Trophoblast cell (in vitro differentiated cells and primary cell): ENCODE results near the gene LCN10.

Source experiments
- DNase-seq, 2 donors: peaks; one replicate each; pipeline ENCODE4 v3.0.0-alpha.2; 2016
- H2AFZ ChIP-seq: 2 replicates; pipeline ENCODE4 v1.6.1; 2013; ENCODE audit warnings: low read length, moderate library complexity, mild to moderate bottlenecking; ENCODE audit not compliant: insufficient read depth, poor library complexity
- H2AK5ac ChIP-seq: 2 replicates; pipeline ENCODE4 v1.6.1; 2013; ENCODE audit warnings: mild to moderate bottlenecking, low read length
- H2BK120ac ChIP-seq: 2 replicates; pipeline ENCODE4 v1.6.1; 2013; ENCODE audit warnings: low read length, mild to moderate bottlenecking, moderate library complexity; ENCODE audit not compliant: insufficient read depth, poor library complexity
- H2BK12ac ChIP-seq: 2 replicates; pipeline ENCODE4 v1.6.1; 2013; ENCODE audit warnings: mild to moderate bottlenecking, low read length, moderate library complexity
- H2BK5ac ChIP-seq: 2 replicates; pipeline ENCODE4 v1.6.1; 2013; ENCODE audit warnings: low read length, low read depth, moderate library complexity, mild to moderate bottlenecking; ENCODE audit not compliant: poor library complexity
- H3K14ac ChIP-seq: 2 replicates; pipeline ENCODE4 v1.6.1; 2013; ENCODE audit warnings: mild to moderate bottlenecking, low read length
- H3K18ac ChIP-seq: 2 replicates; pipeline ENCODE4 v1.6.1; 2013; ENCODE audit warnings: mild to moderate bottlenecking, low read length
- H3K23ac ChIP-seq: 2 replicates; pipeline ENCODE4 v1.6.1; 2013; ENCODE audit warnings: low read length
- H3K27ac ChIP-seq: 2 replicates; pipeline ENCODE4 v1.5.1; 2013; ENCODE audit warnings: low read depth, mild to moderate bottlenecking, inconsistent platforms, low read length, moderate library complexity
- H3K27me3 ChIP-seq: 2 replicates; pipeline ENCODE4 v1.6.1; 2013; ENCODE audit warnings: inconsistent platforms, mild to moderate bottlenecking, low read length, moderate library complexity; ENCODE audit not compliant: insufficient read depth
- H3K36me3 ChIP-seq, 2 experiments: 1 replicate in 1 of 2; 2 replicates in 1 of 2; pipeline ENCODE4 v1.6.1; 2013; ENCODE audit warnings: low read length in 2 of 2, mild to moderate bottlenecking in 2 of 2, moderate library complexity in 1 of 2; ENCODE audit not compliant: insufficient read depth in 2 of 2, control insufficient read depth in 1 of 2
- H3K4ac ChIP-seq: 2 replicates; pipeline ENCODE4 v1.6.1; 2013; ENCODE audit warnings: low read depth, mild to moderate bottlenecking, low read length, moderate library complexity
- H3K4me1 ChIP-seq, 2 experiments: 1 replicate in 1 of 2; 2 replicates in 1 of 2; pipeline ENCODE4 v1.6.1; 2013; ENCODE audit warnings: low read length in 2 of 2, mild to moderate bottlenecking in 2 of 2, moderate library complexity in 1 of 2; ENCODE audit not compliant: insufficient read depth in 2 of 2, control insufficient read depth in 1 of 2
- H3K4me2 ChIP-seq: 2 replicates; pipeline ENCODE4 v1.6.1; 2013; ENCODE audit warnings: inconsistent platforms, mild to moderate bottlenecking, low read length, moderate library complexity
- H3K4me3 ChIP-seq: 2 replicates; pipeline ENCODE4 v1.5.1; 2013; ENCODE audit warnings: mild to moderate bottlenecking, low read depth, low read length, inconsistent platforms
- H3K79me1 ChIP-seq: one replicate; pipeline ENCODE4 v1.6.1; 2013; ENCODE audit warnings: low read length
- H3K79me2 ChIP-seq: 2 replicates; pipeline ENCODE4 v1.6.1; 2013; ENCODE audit warnings: low read length, mild to moderate bottlenecking; ENCODE audit not compliant: control insufficient read depth, insufficient read depth, poor library complexity
- H3K9ac ChIP-seq: 2 replicates; pipeline ENCODE4 v1.6.1; 2013; ENCODE audit warnings: mild to moderate bottlenecking, low read length
- H3K9me3 ChIP-seq: 2 replicates; pipeline ENCODE4 v1.6.1; 2013; ENCODE audit warnings: low read depth, mild to moderate bottlenecking, control low read depth, inconsistent platforms, low read length; ENCODE audit not compliant: insufficient read depth
- H4K12ac ChIP-seq: 2 replicates; pipeline ENCODE4 v1.6.1; 2013; ENCODE audit warnings: low read depth, mild to moderate bottlenecking, low read length, moderate library complexity
- H4K8ac ChIP-seq: 2 replicates; pipeline ENCODE4 v1.6.1; 2013; ENCODE audit warnings: low read depth, mild to moderate bottlenecking, low read length, moderate library complexity
- H4K91ac ChIP-seq: one replicate; pipeline ENCODE4 v1.6.1; 2013; ENCODE audit warnings: low read depth, mild to moderate bottlenecking, low read length, moderate library complexity
- WGBS: extraction: QIAGEN DNeasy Blood & Tissue Kit; methylation state at CpG from one replicate; pipeline ENCODE4 v1.1.7; 2013; ENCODE audit warnings: missing lambda C conversion rate; ENCODE audit not compliant: insufficient read length, insufficient coverage; ENCODE audit errors: extremely low coverage; 5-methylcytosine and 5-hydroxymethylcytosine counted together

LCN10 gene

GRCh38 chr9:136722093-136722968 is 20.4 kb downstream of the LCN10 start:
- Histone ChIP-seq H4K91ac (no peak overlapping the region), H3K23ac (no peak overlapping the region), H2BK12ac (no peak overlapping the region), H2AFZ (no peak overlapping the region), H2BK5ac (no peak overlapping the region), H2BK120ac (no peak overlapping the region), H3K27me3 (no peaks in the 10 kb centered on the region), H3K79me1 (peaks cover 6% of the 10 kb centered on the region), H4K8ac (no peak overlapping the region), H3K4me2 (no peak overlapping the region), H3K9me3 (peaks cover 3% of the 10 kb centered on the region), H2AK5ac (no peak overlapping the region), H3K18ac (no peak overlapping the region), H3K4me1 (peaks cover 12 to 14% of the 10 kb centered on the region in 2 experiments), H3K27ac (no peak overlapping the region), H3K14ac (no peak overlapping the region), H4K12ac (no peak overlapping the region), H3K4me3 (no peak overlapping the region), H3K79me2 (peaks cover 2% of the 10 kb centered on the region), H3K4ac (no peak overlapping the region), H3K36me3 (peaks cover 59 to 61% of the 10 kb centered on the region in 2 experiments), H3K9ac (no peak overlapping the region)
- no peak for DNase-seq
- WGBS = no CpG with 5 or more reads among the region's 31 CpGs

- Histone ChIP-seq H3K4me3 (no peak overlapping the region), H3K9me3 (peaks cover 3% of the 10 kb centered on the region), H3K27me3 (no peaks in the 10 kb centered on the region), H2BK5ac (no peak overlapping the region), H3K36me3 (peaks cover 58 to 59% of the 10 kb centered on the region in 2 experiments), H3K14ac (no peak overlapping the region), H3K4ac (no peak overlapping the region), H2BK12ac (no peak overlapping the region), H3K79me1 (peaks cover 6% of the 10 kb centered on the region), H3K18ac (no peak overlapping the region), H4K8ac (no peak overlapping the region), H3K23ac (no peak overlapping the region), H2AFZ (no peak overlapping the region), H4K12ac (no peak overlapping the region), H3K27ac (no peak overlapping the region), H2AK5ac (no peak overlapping the region), H2BK120ac (no peak overlapping the region), H3K9ac (no peak overlapping the region), H3K4me1 (peaks cover 8 to 12% of the 10 kb centered on the region in 2 experiments), H3K79me2 (no peaks in the 10 kb centered on the region), H3K4me2 (no peak overlapping the region), H4K91ac (no peak overlapping the region)
- DNase-seq = no peak
- WGBS = no CpG with 5 or more reads among the region's 30 CpGs
These were observed 21.2 kb downstream of the LCN10 start for GRCh38 chr9:136721339-136722092.

- no peak overlapping the region for H2AK5ac ChIP-seq
- no peak overlapping the region for H3K9ac ChIP-seq
- no peak overlapping the region for H3K4me3 ChIP-seq
- H2BK5ac ChIP-seq = no peak overlapping the region
- no peak overlapping the region for H3K23ac ChIP-seq
- H3K79me1 ChIP-seq = peaks cover 4% of the 10 kb centered on the region
- no CpG with 5 or more reads among the region's 11 CpGs for WGBS
- no peaks in the 10 kb centered on the region for H3K27me3 ChIP-seq
- no peak overlapping the region for H3K27ac ChIP-seq
- H4K8ac ChIP-seq = no peak overlapping the region
- peaks cover 2 to 6% of the 10 kb centered on the region in 2 experiments for H3K4me1 ChIP-seq
- no peak overlapping the region for H2BK12ac ChIP-seq
- no peak overlapping the region for H2AFZ ChIP-seq
- no peaks in the 10 kb centered on the region for H3K79me2 ChIP-seq
- H2BK120ac ChIP-seq = no peak overlapping the region
- no peak overlapping the region for H4K91ac ChIP-seq
- peaks cover 52 to 53% of the 10 kb centered on the region in 2 experiments for H3K36me3 ChIP-seq
- H3K18ac ChIP-seq = no peak overlapping the region
- H3K14ac ChIP-seq = no peak overlapping the region
- no peak overlapping the region for H3K4ac ChIP-seq
- H3K9me3 ChIP-seq = peaks cover 3% of the 10 kb centered on the region
- H3K4me2 ChIP-seq = no peak overlapping the region
- no peak overlapping the region for H4K12ac ChIP-seq
- no peak for DNase-seq
These were observed 21.8 kb downstream of the LCN10 start for GRCh38 chr9:136720898-136721338.

- no CpG with 5 or more reads among the region's 20 CpGs for WGBS
- no peak overlapping the region for H3K27ac ChIP-seq
These were observed 22.4 kb downstream of the LCN10 start for GRCh38 chr9:136720251-136720897.

More at GRCh38 chr9:136720251-136720897, 22.4 kb downstream of the LCN10 start:
- no peak overlapping the region for H2BK5ac ChIP-seq
- H3K9me3 ChIP-seq = peaks cover 3% of the 10 kb centered on the region
- no peak overlapping the region for H4K12ac ChIP-seq
- no peaks in the 10 kb centered on the region for H3K79me2 ChIP-seq
- no peak overlapping the region for H3K14ac ChIP-seq
- H3K23ac ChIP-seq = no peak overlapping the region
- H3K18ac ChIP-seq = no peak overlapping the region
- H2BK120ac ChIP-seq = no peak overlapping the region
- H3K79me1 ChIP-seq = peaks cover under 1% of the 10 kb centered on the region
- H3K4me1 ChIP-seq = peaks cover 0 to 1% of the 10 kb centered on the region in 2 experiments
- no peak overlapping the region for H2BK12ac ChIP-seq
- H3K9ac ChIP-seq = no peak overlapping the region
- no peaks in the 10 kb centered on the region for H3K27me3 ChIP-seq
- no peak overlapping the region for H2AK5ac ChIP-seq
- H4K8ac ChIP-seq = no peak overlapping the region
- H3K36me3 ChIP-seq = peaks cover 46 to 47% of the 10 kb centered on the region in 2 experiments
- H3K4me3 ChIP-seq = no peak overlapping the region
- no peak overlapping the region for H3K4me2 ChIP-seq
- no peak overlapping the region for H2AFZ ChIP-seq
- no peak for DNase-seq
- H4K91ac ChIP-seq = no peak overlapping the region
- no peak overlapping the region for H3K4ac ChIP-seq
